Body of pancreas (tissue), 4 donors: Measurements from ENCODE around the gene ZNF879. TPM values are rescaled to one million over a fixed set of nuclear protein-coding genes. Genes with fewer than 3 reads are reported as not detected.

Source experiments
- ATAC-seq: fragments of 150-250 bp; one replicate; pipeline ENCODE4 v1.9.1; 2016
- DNase-seq, 4 donors: peaks; one replicate each; pipeline ENCODE4 v3.0.0-alpha.2; 2019
- H3K27ac ChIP-seq, 4 donors: fragments of 200-600 bp; sonication (generic); 1 replicate in 3 of 4; 2 replicates in 1 of 4; pipeline versions ENCODE4 v1.5.1 to v1.6.1; 2016 to 2019; ENCODE audit warnings: mild to moderate bottlenecking in 1 of 4, mixed read lengths in 1 of 4, moderate library complexity in 1 of 4
- H3K27me3 ChIP-seq, 2 donors: fragments of 200-600 bp; sonication (generic); one replicate each; pipeline ENCODE4 v1.6.0; 2016; ENCODE audit warnings: mild to moderate bottlenecking in 1 of 2
- H3K36me3 ChIP-seq, 2 donors: fragments of 200-600 bp; sonication (generic); replicated peaks in 1 of 2; 2 replicates each; pipeline ENCODE4 v1.5.1; 2016; ENCODE audit warnings: low read depth in 2 of 2; ENCODE audit not compliant: insufficient read depth in 1 of 2
- H3K4me1 ChIP-seq: fragments of 200-600 bp; sonication (generic); one replicate; pipeline ENCODE4 v1.6.0; 2016
- H3K4me3 ChIP-seq, 2 donors: fragments of 200-600 bp; sonication (generic); 1 replicate in 1 of 2; 2 replicates in 1 of 2; pipeline ENCODE4 v1.5.1; 2016 to 2019
- H3K9me3 ChIP-seq, 3 donors: fragments of 200-600 bp; sonication (generic); 1 replicate in 2 of 3; 2 replicates in 1 of 3; pipeline ENCODE4 v1.5.1; 2016
- CTCF ChIP-seq, 7 experiments: fragments of 450-650 bp in 4 of 7; fragments of 200-600 bp in 3 of 7; sonication (generic) in 3 of 7; IDR thresholded peaks; one replicate each; pipeline ENCODE4 v1.5.1; 2016 to 2019; ENCODE audit warnings: antibody characterized with exemption in 7 of 7
- POLR2A ChIP-seq, 3 donors: fragments of 450-650 bp; IDR thresholded peaks; one replicate each; pipeline ENCODE4 v1.6.1; 2016; ENCODE audit warnings: antibody characterized with exemption in 3 of 3, mild to moderate bottlenecking in 2 of 3
- WGBS, 2 donors: methylation state at CpG; one replicate each; pipeline ENCODE4 v1.1.5; 2017; 5-methylcytosine and 5-hydroxymethylcytosine counted together
- intact Hi-C: fragments of 100-400 bp; cut with DNase I; formaldehyde crosslinking; loops from one replicate; pipeline ENCODE4 v1.15.1; 2023
- total RNA-seq, 2 donors: library from RNA; depleted of rRNA; stranded (reverse); fragments of >200 nt; gene quantifications; one replicate each; pipeline ENCODE4 v1.1.0, GENCODE V29; 2016

Gene ZNF879
- total RNA-seq, 2 donors from 2014 or later = 1.6 to 2.1 TPM

- WGBS, 2 donors = 45 to 50% methylated on average over 9 of the region's 9 CpGs
- intact Hi-C loops = no loop called here
- H3K9me3 ChIP-seq = no peaks in the 10 kb centered on the region
Observed at GRCh38 chr5:179055841-179056240, 32.2 kb downstream of the ZNF879 start.

GRCh38 chr5:179060116-179061008 is 36.8 kb downstream of the ZNF879 start, which contains the start of gene ZNF354C:
Gene ZNF354C (plus strand): TSS chr5:179060373. CDS start chr5:179062069, 1,696 bp downstream.
- Histone ChIP-seq H3K9me3 (no peaks in the 10 kb centered on the region), H3K27me3 (no peaks in the 10 kb centered on the region), H3K36me3 (no peaks in the 10 kb centered on the region), H3K27ac (peak within 1 kb of the TSS; percentile 34 to 74 (median 60)), H3K4me3 (peak within 1 kb of the TSS; percentile 72 to 84), H3K4me1 (peaks cover 12% of the 10 kb centered on the region)
- WGBS, 2 donors = 3 to 10% methylated on average over 20 to 81 of the region's 81 CpGs
- intact Hi-C loops = loop anchor here (10.0 kb wide), 1 partner anchor 326 kb away; the partner anchor contains the start of gene ZNF354A
- TF ChIP-seq CTCF (IDR thresholded peaks at IDR 0.05) (peak in 1 of 7 experiments; percentile 15), POLR2A (IDR thresholded peaks at IDR 0.05) (peak; percentile 17 to 69 (median 53))
- peak; percentile 82 to 86 (median 84) for DNase-seq
- ATAC-seq = peak; percentile 96

More at GRCh38 chr5:179055841-179056240, 32.2 kb downstream of the ZNF879 start:
- Histone ChIP-seq H3K36me3 (no peaks in the 10 kb centered on the region), H3K27me3 (no peaks in the 10 kb centered on the region), H3K4me3 (no peak overlapping the region), H3K4me1 (peaks cover 2% of the 10 kb centered on the region), H3K27ac (no peak overlapping the region)
- TF ChIP-seq POLR2A (IDR thresholded peaks at IDR 0.05) (no peak), CTCF (IDR thresholded peaks at IDR 0.05) (no peak)
- DNase-seq (no peak), ATAC-seq (no peak)

DNA sequence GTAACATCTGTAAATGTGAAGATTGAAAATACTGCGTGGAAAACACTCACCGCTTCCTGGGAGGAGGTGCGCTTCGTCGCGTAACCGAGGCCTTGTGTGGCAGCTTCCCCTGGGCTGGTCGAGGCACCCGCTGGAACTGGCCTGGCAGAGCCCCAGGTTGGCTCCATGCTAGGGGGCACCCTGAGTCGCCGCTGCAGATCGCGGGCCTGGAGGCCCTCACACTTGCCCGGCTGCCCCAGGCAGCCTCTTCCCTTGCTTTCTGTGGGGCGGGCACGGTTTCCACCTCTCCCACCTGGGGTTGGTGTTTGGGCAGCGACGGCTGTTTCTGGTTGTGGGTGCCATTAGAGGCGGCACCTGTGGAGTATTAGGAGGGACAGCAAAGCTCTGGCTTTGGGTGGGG is 37.4 kb downstream of the ZNF879 start:
- intact Hi-C loops = loop anchor here (10.0 kb wide), 1 partner anchor 326 kb away; the partner anchor contains the start of gene ZNF354A
- Histone ChIP-seq H3K9me3 (no peaks in the 10 kb centered on the region), H3K36me3 (no peaks in the 10 kb centered on the region), H3K4me3 (peak overlapping the region; percentile 72 to 84), H3K4me1 (peaks cover 12% of the 10 kb centered on the region), H3K27ac (peak overlapping the region in 2 of 4 donors; percentile 55 to 66), H3K27me3 (no peaks in the 10 kb centered on the region)
- peak in 2 of 4 donors; percentile 11 to 12 for DNase-seq
- ATAC-seq = no peak
- TF ChIP-seq POLR2A (IDR thresholded peaks at IDR 0.05) = no peak
- TF ChIP-seq CTCF (IDR thresholded peaks at IDR 0.05) = no peak
- WGBS, 2 donors = 83 to 90% methylated on average over 5 to 19 of the region's 19 CpGs

- ATAC-seq (no peak), DNase-seq (no peak)
- H3K27ac ChIP-seq = no peak overlapping the region
- intact Hi-C loops = loop anchor here (10.0 kb wide), 1 partner anchor 331 kb away; the partner anchor contains the start of gene ZNF354A
- no peak overlapping the region for H3K4me3 ChIP-seq
- H3K9me3 ChIP-seq = peaks cover 0 to 24% (median 0%) of the 10 kb centered on the region in 3 donors
- peaks cover 11% of the 10 kb centered on the region for H3K4me1 ChIP-seq
- no peaks in the 10 kb centered on the region for H3K36me3 ChIP-seq
- TF ChIP-seq CTCF (IDR thresholded peaks at IDR 0.05) (no peak), POLR2A (IDR thresholded peaks at IDR 0.05) (no peak)
- no peaks in the 10 kb centered on the region for H3K27me3 ChIP-seq
- 92 to 98% methylated on average over 6 of the region's 6 CpGs for WGBS, 2 donors
Observed at GRCh38 chr5:179065703-179066102, 42.1 kb downstream of the ZNF879 start.
